Activated naive CD8-positive, alpha-beta T cell treated with anti-CD3 and anti-CD28 coated beads, Interleukin-2, amount 50 U/mL, for 16 hours (primary cell): ENCODE results near the gene CEP78.
"Not testable (repeated sequence)": the region's sequence is repeated elsewhere in the genome, so short reads cannot be mapped to it uniquely, and the experiment has no call there.

Experiments
- DNase-seq: peaks from one replicate; pipeline ENCODE4 v3.0.0-alpha.2; 2020; ENCODE audit warnings: low read depth, low spot score

The CEP78 gene, protein sequence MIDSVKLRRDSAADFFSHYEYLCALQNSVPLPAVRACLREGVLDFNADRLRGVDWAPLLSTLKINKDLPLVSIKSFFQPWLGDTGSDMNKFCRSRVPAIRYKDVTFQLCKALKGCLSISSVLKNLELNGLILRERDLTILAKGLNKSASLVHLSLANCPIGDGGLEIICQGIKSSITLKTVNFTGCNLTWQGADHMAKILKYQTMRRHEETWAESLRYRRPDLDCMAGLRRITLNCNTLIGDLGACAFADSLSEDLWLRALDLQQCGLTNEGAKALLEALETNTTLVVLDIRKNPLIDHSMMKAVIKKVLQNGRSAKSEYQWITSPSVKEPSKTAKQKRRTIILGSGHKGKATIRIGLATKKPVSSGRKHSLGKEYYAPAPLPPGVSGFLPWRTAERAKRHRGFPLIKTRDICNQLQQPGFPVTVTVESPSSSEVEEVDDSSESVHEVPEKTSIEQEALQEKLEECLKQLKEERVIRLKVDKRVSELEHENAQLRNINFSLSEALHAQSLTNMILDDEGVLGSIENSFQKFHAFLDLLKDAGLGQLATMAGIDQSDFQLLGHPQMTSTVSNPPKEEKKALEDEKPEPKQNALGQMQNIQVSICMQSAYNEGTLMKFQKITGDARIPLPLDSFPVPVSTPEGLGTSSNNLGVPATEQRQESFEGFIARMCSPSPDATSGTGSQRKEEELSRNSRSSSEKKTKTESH

DNA sequence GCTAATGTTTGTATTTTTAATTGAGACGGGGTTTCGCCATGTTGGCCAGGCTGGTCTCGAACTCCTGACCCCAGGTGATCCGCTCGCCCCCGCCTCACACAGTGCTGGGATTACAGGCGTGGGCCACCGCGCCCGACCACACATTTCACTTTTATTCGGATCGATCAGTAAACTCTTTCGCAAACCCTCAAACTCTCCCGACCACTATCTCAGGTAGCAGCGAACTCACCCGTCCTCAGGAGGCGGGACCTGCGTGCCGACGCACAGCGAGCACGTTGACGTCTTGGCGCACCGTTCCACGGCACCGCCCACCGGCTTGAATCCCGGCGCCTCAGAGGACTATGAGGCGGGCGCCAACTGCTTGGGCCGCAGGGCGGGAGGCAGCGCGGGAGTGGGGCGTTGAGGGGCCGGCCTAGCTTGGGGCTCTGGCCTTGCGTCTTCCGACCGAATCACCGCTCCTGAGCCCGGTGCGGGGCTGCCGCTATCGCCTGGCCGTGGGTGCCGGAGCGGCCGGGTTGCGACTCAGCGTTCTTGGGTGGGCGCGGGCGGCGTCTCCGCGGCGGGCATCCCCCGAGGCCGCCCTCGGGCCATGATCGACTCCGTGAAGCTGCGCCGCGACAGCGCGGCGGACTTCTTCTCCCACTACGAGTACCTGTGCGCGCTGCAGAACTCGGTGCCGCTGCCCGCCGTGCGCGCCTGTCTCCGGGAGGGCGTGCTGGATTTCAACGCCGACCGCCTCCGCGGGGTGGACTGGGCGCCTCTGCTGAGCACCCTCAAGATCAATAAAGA is at the start of gene CEP78:
TSS of gene CEP78 (plus strand) at position 314 of the 789 bp plus-strand sequence. CDS start at position 590, 276 bp downstream.
- peak; percentile 75 for DNase-seq

- no peak for DNase-seq
Measured at GRCh38 chr9:78187763-78188484, 48.0 kb upstream of the CEP78 start.

DNA sequence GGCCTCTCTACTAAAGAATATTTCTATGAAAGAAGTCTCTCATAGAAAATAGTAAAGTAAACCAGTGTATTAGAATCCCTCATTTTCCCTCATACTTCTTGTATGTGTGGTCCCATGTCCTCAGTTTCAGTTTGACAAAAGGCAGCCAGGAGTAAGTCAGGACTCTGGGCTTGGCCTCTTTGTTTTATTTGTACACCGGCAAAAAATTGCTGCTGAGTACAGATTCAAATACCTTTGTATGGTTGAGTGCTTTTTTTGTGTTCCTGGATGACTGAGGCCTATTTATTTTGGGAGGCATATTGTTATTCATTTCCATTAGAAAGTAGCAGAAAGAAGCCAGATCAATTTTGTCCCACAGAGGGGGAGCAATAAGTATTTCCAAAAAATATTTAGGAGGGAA is 47.3 kb upstream of the CEP78 start:
- DNase-seq, result no peak

GRCh38 chr9:78189001-78189400 is 46.9 kb upstream of the CEP78 start:
- no peak for DNase-seq

- no peak for DNase-seq
Measured at GRCh38 chr9:78189461-78189860, 46.4 kb upstream of the CEP78 start.

GRCh38 chr9:78191931-78192330 is 43.9 kb upstream of the CEP78 start:
- no peak for DNase-seq

- no peak for DNase-seq
Measured at GRCh38 chr9:78196258-78196657, 39.6 kb upstream of the CEP78 start.

- DNase-seq, result peak; percentile 16
Measured at GRCh38 chr9:78201158-78201777, 34.6 kb upstream of the CEP78 start.

- no peak for DNase-seq
Measured at GRCh38 chr9:78207319-78207718, 28.6 kb upstream of the CEP78 start.

DNA sequence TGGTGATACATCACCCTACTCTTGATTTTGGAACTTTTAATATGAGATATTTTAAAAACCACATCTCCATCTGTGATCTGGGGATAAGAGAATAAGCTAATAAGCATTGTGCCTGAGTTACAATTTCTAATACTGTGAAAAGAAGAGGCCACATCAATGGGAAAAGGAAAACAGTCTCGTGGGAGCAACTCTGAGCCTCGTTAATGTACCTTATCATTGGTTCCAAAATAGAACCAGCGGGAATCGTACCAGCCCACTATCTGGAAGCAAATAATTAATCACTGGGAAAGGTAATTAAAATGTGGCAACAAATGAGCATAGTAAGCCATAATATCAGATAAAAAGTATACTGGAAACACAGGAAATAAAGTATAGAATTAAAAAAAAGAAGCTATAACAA is 28.0 kb upstream of the CEP78 start:
- DNase-seq, result no peak

DNA sequence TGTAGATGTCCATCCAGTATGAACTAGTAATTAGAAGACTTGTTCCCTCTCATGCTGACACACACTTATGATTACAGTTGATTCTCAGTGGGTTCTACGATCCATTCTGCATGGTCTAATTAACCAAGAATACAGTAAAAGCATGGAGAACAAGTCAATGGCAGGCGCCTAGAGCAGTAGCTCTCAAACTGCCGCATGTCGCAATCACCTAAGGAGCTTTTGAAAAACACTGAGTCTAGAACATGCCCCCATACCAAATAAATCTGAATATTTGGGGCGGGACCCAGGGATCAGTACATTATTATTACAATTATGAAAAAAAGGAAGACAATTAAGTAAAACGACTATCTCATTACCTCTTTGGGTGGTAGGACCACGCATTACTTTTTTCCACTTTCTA is 26.7 kb upstream of the CEP78 start:
- DNase-seq, result no peak

DNA sequence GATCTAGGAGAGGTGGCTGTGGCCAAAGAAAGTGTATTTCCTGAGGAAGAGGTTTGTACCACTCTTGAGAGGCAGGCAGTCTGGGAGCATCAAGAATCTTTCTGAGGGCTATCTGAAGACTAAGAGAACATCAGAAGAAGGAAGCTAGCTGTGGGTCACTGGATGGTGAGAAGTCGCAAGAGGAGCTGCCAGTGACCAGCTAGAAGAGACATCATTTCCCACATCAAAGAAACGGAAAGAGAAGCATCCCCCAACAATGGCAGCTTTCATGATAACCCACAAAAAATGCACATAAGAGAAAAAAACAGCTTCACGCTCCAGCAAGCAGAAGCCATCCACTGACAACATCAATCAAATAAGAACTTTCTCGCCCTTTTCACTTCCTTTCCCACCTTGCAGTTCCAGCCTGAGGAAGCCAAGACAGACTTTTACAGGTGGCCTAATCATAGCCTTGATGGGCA is 25.0 kb upstream of the CEP78 start:
- DNase-seq, result no peak

DNA sequence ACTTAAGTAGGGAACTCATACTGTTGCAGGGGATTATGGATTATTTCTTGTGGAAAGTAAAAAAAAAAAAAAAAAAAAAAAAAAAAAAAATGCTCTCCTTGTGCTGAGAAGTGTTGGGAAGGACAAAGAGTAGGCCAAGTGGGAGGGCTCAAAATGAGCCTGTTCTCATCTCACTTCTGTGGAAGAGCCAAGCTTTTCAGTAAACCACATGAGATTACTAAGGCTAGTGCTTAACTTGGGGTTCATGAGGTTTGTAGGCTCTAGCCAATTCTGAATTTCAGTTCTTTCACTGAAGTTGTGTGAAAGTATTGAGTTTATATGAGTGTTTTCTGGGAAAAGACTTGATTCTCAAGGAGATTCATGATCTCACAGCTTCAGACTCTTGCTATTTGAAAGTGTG is 23.0 kb upstream of the CEP78 start:
- DNase-seq, result no peak

- DNase-seq, result no peak
Measured at GRCh38 chr9:78213712-78214111, 22.2 kb upstream of the CEP78 start.

- no peak for DNase-seq
Measured at GRCh38 chr9:78214492-78214891, 21.4 kb upstream of the CEP78 start.

- DNase-seq, result no peak
Measured at GRCh38 chr9:78215706-78216105, 20.2 kb upstream of the CEP78 start.

- no peak for DNase-seq
Measured at GRCh38 chr9:78218890-78219289, 17.0 kb upstream of the CEP78 start.

GRCh38 chr9:78221425-78221824 is 14.4 kb upstream of the CEP78 start:
- no peak for DNase-seq

- DNase-seq, result not testable (repeated sequence)
Measured at GRCh38 chr9:78221841-78222240, 14.0 kb upstream of the CEP78 start.

DNA sequence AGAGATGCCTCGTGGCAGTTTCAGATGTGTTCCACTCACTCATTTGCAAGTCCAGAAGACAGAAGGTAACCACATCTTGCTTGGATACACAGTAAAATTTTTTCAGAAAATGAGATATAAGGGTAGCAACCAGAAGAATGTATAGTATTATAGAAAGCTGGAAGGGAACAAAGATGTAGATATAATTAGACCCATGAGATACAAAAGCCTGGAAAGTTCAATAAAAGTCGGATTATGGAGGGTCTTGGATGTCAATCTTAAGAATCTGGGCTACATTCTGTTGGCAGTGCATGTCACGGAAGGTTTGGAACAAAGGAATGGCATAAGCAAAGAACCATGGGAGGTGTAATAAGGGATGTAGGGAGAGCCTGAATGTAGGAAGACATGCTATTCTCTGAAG is 5.1 kb upstream of the CEP78 start:
- no peak for DNase-seq

- DNase-seq, result not testable (repeated sequence)
Measured at GRCh38 chr9:78232471-78232870, 3.4 kb upstream of the CEP78 start.
